ENCODE results near the gene KCNMA1.

The KCNMA1 gene

GRCh38 chr10:77678146-77678545 is 40.5 kb upstream of the KCNMA1 start:
- Histone ChIP-seq H3K4me1 (ENCODE audit: control insufficient read depth, insufficient read depth, low read length) (no peaks in the 10 kb centered on the region), H3K4me3 (ENCODE audit: low read length) (no peak overlapping the region), H3K27ac (ENCODE audit: low read length) (no peak overlapping the region), H3K36me3 (ENCODE audit: control insufficient read depth, insufficient read depth, low read length) (no peaks in the 10 kb centered on the region), H3K27me3 (ENCODE audit: control insufficient read depth, insufficient read depth, low read length) (no peaks in the 10 kb centered on the region), H3K9me3 (ENCODE audit: control insufficient read depth, insufficient read depth, low read length) (no peaks in the 10 kb centered on the region)
- whole genome bisulfite sequencing (ENCODE audit: insufficient coverage, insufficient read length) = no CpG with 5 or more reads among the region's 3 CpGs
- DNase-seq (ENCODE audit: low read depth, low spot score) = no peak

GRCh38 chr10:77675347-77675746 is 37.7 kb upstream of the KCNMA1 start:
- no peak for DNase-seq (ENCODE audit: low read depth, low spot score)
- WGBS (ENCODE audit: insufficient coverage, insufficient read length) = no CpG with 5 or more reads among the region's 4 CpGs
- H3K4me3 ChIP-seq (ENCODE audit: low read length) = no peak overlapping the region
- no peaks in the 10 kb centered on the region for H3K9me3 ChIP-seq (ENCODE audit: control insufficient read depth, insufficient read depth, low read length)
- H3K36me3 ChIP-seq (ENCODE audit: control insufficient read depth, insufficient read depth, low read length) = no peaks in the 10 kb centered on the region
- no peak overlapping the region for H3K27ac ChIP-seq (ENCODE audit: low read length)
- no peaks in the 10 kb centered on the region for H3K27me3 ChIP-seq (ENCODE audit: control insufficient read depth, insufficient read depth, low read length)
- no peaks in the 10 kb centered on the region for H3K4me1 ChIP-seq (ENCODE audit: control insufficient read depth, insufficient read depth, low read length)

GRCh38 chr10:77673515-77674140 is 36.0 kb upstream of the KCNMA1 start:
- H3K9me3 ChIP-seq (ENCODE audit: control insufficient read depth, insufficient read depth, low read length) = no peaks in the 10 kb centered on the region
- H3K4me3 ChIP-seq (ENCODE audit: low read length) = no peak overlapping the region
- no peaks in the 10 kb centered on the region for H3K27me3 ChIP-seq (ENCODE audit: control insufficient read depth, insufficient read depth, low read length)
- DNase-seq (ENCODE audit: low read depth, low spot score) = no peak
- no CpG with 5 or more reads among the region's 6 CpGs for WGBS (ENCODE audit: insufficient coverage, insufficient read length)
- H3K36me3 ChIP-seq (ENCODE audit: control insufficient read depth, insufficient read depth, low read length) = no peaks in the 10 kb centered on the region
- H3K4me1 ChIP-seq (ENCODE audit: control insufficient read depth, insufficient read depth, low read length) = no peaks in the 10 kb centered on the region
- no peak overlapping the region for H3K27ac ChIP-seq (ENCODE audit: low read length)

DNA sequence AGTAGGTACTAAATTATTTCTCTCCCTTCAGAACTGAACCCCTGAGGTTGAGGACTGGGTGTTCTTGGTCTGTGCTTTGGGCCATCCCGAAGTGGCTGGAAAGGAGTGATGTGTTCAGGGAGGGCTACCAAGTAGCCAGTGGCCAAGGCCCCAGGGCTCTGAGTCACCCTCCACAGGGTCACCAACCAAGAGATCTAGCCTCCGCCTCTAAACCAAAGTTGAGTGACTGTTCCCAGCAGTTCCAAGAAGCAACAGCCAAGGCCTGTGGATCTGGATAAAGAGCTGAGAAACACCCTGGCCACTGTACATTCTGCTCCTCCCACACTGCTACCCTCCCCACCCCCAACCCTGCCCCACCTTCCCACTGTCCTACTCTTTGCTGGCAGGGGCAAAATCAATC is 35.5 kb upstream of the KCNMA1 start:
- Histone ChIP-seq H3K9me3 (ENCODE audit: control insufficient read depth, insufficient read depth, low read length) (no peaks in the 10 kb centered on the region), H3K36me3 (ENCODE audit: control insufficient read depth, insufficient read depth, low read length) (no peaks in the 10 kb centered on the region), H3K27me3 (ENCODE audit: control insufficient read depth, insufficient read depth, low read length) (no peaks in the 10 kb centered on the region), H3K27ac (ENCODE audit: low read length) (no peak overlapping the region), H3K4me3 (ENCODE audit: low read length) (no peak overlapping the region), H3K4me1 (ENCODE audit: control insufficient read depth, insufficient read depth, low read length) (no peaks in the 10 kb centered on the region)
- no CpG with 5 or more reads among the region's 2 CpGs for WGBS (ENCODE audit: insufficient coverage, insufficient read length)
- no peak for DNase-seq (ENCODE audit: low read depth, low spot score)

DNA sequence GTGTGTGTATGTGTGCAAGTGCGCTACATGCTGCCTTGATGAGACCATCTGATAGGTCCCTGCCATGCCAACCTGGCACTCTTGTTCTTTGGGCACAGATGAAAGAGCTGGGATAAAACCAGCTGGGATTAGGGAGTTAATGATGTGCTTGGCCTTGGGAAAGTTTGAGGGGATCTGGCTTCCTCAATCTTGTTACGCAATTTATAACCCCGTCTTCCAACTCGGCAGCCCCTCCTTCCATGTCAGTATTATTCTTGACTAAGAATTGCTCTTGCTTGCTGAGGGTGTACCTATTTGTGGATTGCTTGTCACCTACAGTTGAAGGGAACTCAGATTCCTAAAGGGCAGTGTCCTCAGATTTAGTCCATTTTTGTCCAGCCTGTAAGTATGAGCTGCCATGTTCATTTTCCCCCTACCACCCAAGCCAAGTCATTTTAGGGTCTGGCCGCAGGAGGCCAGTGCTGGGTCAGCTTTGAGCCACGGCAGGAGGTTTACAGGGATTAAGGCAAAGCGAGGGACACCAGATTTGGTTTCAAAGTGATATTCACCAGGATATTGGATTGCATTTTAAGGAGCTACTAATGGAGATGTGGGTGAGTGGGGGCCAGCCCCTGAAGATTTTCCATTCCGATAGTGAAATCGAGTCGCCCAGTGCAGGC is 34.1 kb upstream of the KCNMA1 start:
- no CpG with 5 or more reads among the region's 10 CpGs for WGBS (ENCODE audit: insufficient coverage, insufficient read length)

DNA sequence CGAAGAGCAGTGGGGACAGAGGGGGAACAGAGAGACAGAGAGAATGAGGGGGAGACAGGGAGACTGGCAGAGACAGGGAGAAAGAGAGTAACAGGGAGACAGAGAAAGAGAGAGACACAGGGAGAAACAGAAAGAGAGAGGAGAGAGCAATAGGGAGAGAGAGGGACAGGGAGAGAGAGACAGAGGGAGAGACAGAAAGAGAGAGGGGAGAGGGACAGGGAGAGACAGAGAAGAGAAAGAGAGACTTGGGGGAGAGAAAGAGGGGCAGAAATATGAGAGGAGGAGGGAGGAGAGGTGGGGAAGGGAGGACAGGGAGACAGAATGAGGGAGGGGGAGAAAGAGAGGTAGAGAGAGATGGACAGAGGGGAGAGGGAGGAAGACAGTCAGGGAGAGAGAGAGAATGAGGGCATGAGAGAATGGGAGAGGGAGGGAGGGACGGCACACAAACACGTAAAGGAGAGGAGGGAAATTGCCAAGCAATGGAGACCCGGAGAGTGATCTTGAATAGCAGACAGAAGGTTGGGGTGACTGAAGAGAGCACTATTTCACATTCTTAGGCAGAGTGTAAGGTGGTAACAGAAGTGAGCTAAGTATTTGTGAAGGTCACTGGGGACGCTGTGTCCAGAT is 33.3 kb upstream of the KCNMA1 start:
- Histone ChIP-seq H3K4me1 (ENCODE audit: control insufficient read depth, insufficient read depth, low read length) (no peaks in the 10 kb centered on the region), H3K27ac (ENCODE audit: low read length) (no peak overlapping the region), H3K4me3 (ENCODE audit: low read length) (no peak overlapping the region), H3K27me3 (ENCODE audit: control insufficient read depth, insufficient read depth, low read length) (no peaks in the 10 kb centered on the region), H3K9me3 (ENCODE audit: control insufficient read depth, insufficient read depth, low read length) (no peaks in the 10 kb centered on the region), H3K36me3 (ENCODE audit: control insufficient read depth, insufficient read depth, low read length) (no peaks in the 10 kb centered on the region)
- no CpG with 5 or more reads among the region's 5 CpGs for WGBS (ENCODE audit: insufficient coverage, insufficient read length)
- no peak for DNase-seq (ENCODE audit: low read depth, low spot score)

More for the DNA sequence above, 34.1 kb upstream of the KCNMA1 start:
- Histone ChIP-seq H3K36me3 (ENCODE audit: control insufficient read depth, insufficient read depth, low read length) (no peaks in the 10 kb centered on the region), H3K4me1 (ENCODE audit: control insufficient read depth, insufficient read depth, low read length) (no peaks in the 10 kb centered on the region), H3K9me3 (ENCODE audit: control insufficient read depth, insufficient read depth, low read length) (no peaks in the 10 kb centered on the region), H3K4me3 (ENCODE audit: low read length) (no peak overlapping the region), H3K27me3 (ENCODE audit: control insufficient read depth, insufficient read depth, low read length) (no peaks in the 10 kb centered on the region), H3K27ac (ENCODE audit: low read length) (no peak overlapping the region)
- no peak for DNase-seq (ENCODE audit: low read depth, low spot score)

GRCh38 chr10:77669892-77670291 is 32.3 kb upstream of the KCNMA1 start:
- Histone ChIP-seq H3K9me3 (ENCODE audit: control insufficient read depth, insufficient read depth, low read length) (no peaks in the 10 kb centered on the region), H3K27me3 (ENCODE audit: control insufficient read depth, insufficient read depth, low read length) (no peaks in the 10 kb centered on the region), H3K4me3 (ENCODE audit: low read length) (no peak overlapping the region), H3K27ac (ENCODE audit: low read length) (no peak overlapping the region), H3K36me3 (ENCODE audit: control insufficient read depth, insufficient read depth, low read length) (no peaks in the 10 kb centered on the region), H3K4me1 (ENCODE audit: control insufficient read depth, insufficient read depth, low read length) (no peaks in the 10 kb centered on the region)
- DNase-seq (ENCODE audit: low read depth, low spot score) = no peak

- no peak overlapping the region for H3K4me3 ChIP-seq (ENCODE audit: low read length)
- no CpG with 5 or more reads among the region's 3 CpGs for WGBS (ENCODE audit: insufficient coverage, insufficient read length)
- no peaks in the 10 kb centered on the region for H3K4me1 ChIP-seq (ENCODE audit: control insufficient read depth, insufficient read depth, low read length)
These were observed 30.1 kb upstream of the KCNMA1 start for GRCh38 chr10:77667426-77668324.

GRCh38 chr10:77666821-77667220 is 29.2 kb upstream of the KCNMA1 start:
- no CpG with 5 or more reads among the region's 2 CpGs for WGBS (ENCODE audit: insufficient coverage, insufficient read length)

More at GRCh38 chr10:77667426-77668324, 30.1 kb upstream of the KCNMA1 start:
- no peaks in the 10 kb centered on the region for H3K9me3 ChIP-seq (ENCODE audit: control insufficient read depth, insufficient read depth, low read length)
- no peaks in the 10 kb centered on the region for H3K36me3 ChIP-seq (ENCODE audit: control insufficient read depth, insufficient read depth, low read length)
- DNase-seq (ENCODE audit: low read depth, low spot score) = no peak
- H3K27me3 ChIP-seq (ENCODE audit: control insufficient read depth, insufficient read depth, low read length) = no peaks in the 10 kb centered on the region
- H3K27ac ChIP-seq (ENCODE audit: low read length) = no peak overlapping the region

DNA sequence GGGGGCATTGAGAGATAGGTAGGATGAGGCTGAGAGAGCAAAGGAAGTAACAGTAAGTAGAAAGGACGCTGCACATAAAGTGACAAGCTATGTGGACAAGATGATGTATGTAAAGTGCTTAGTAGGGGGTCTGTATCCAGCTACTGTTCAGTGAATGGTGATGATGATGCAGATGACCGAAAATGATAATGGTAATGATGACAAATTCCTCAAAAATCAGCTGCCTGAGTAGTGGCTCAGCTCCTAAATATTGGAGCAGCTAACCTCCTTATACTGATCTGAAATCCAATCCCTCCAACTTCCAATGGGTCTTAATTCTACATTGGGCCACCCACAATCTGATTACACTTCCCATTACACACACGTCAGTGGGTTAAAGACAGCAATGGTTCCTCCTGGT is 27.1 kb upstream of the KCNMA1 start:
- Histone ChIP-seq H3K27ac (ENCODE audit: low read length) (no peak overlapping the region), H3K27me3 (ENCODE audit: control insufficient read depth, insufficient read depth, low read length) (no peaks in the 10 kb centered on the region; the same call in 1 of the 2 replicates), H3K4me1 (ENCODE audit: control insufficient read depth, insufficient read depth, low read length) (no peaks in the 10 kb centered on the region), H3K36me3 (ENCODE audit: control insufficient read depth, insufficient read depth, low read length) (no peaks in the 10 kb centered on the region), H3K4me3 (ENCODE audit: low read length) (no peak overlapping the region), H3K9me3 (ENCODE audit: control insufficient read depth, insufficient read depth, low read length) (no peaks in the 10 kb centered on the region)
- WGBS (ENCODE audit: insufficient coverage, insufficient read length) = no CpG with 5 or more reads among the region's 3 CpGs
- no peak for DNase-seq (ENCODE audit: low read depth, low spot score)

More at GRCh38 chr10:77666821-77667220, 29.2 kb upstream of the KCNMA1 start:
- Histone ChIP-seq H3K27me3 (ENCODE audit: control insufficient read depth, insufficient read depth, low read length) (no peaks in the 10 kb centered on the region), H3K9me3 (ENCODE audit: control insufficient read depth, insufficient read depth, low read length) (no peaks in the 10 kb centered on the region), H3K4me3 (ENCODE audit: low read length) (no peak overlapping the region), H3K27ac (ENCODE audit: low read length) (no peak overlapping the region), H3K4me1 (ENCODE audit: control insufficient read depth, insufficient read depth, low read length) (no peaks in the 10 kb centered on the region), H3K36me3 (ENCODE audit: control insufficient read depth, insufficient read depth, low read length) (no peaks in the 10 kb centered on the region)
- no peak for DNase-seq (ENCODE audit: low read depth, low spot score)

Data from iPS DF 6.9 (cell line).